Measurements from ENCODE around the gene CASKIN2.

DNA sequence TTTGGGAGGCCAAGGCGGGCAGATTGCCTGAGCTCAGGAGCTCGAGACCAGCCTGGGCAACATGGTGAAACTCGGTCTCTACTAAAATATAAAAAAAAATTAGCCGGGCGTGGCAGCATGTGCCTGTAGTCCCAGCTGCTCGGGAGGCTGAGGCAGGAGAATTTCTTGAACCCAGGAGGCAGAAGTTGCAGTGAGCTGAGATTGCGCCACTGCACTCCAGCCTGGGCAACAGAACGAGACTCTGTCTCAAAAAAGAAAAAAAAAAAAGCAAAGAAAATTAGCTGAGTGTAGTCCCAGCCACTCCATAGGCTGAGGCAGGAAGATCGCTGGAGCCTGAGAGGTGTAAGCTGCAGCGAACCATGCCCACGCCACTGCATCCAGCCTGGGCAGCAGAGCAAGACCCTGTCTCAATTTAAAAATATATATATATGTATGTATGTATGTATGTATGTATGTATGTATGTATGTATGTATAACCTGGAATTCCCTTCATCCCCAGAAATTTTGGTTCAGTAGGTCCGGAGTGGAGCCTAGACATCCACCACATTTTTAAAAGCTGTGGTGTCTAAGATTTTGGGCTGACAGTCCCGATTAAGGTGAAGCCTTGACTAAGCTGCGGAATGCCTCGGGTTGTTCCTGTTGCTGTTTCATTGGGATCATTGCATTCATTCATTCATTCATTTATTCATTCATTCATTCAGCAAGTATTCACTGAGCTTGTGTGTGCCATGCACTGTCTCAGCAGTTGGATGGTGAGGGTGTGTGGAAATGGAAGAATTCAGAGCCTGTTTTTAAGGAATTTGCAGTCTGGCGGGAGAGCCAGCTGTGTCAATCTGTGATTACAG lies 33.0 kb downstream of the CASKIN2 start:
- TF ChIP-seq CTCF (IDR thresholded peaks at IDR 0.05) = no peak
- TF ChIP-seq EZH2phosphoT487 (IDR thresholded peaks at IDR 0.05) = no peak

Data from neural progenitor cell (in vitro differentiated cells).